Skin of body (tissue), 2 donors: Measurements from ENCODE around the gene SENP5. TPM values are rescaled to one million over a fixed set of nuclear protein-coding genes. Genes with fewer than 3 reads are reported as not detected.

Experiments
- DNase-seq: peaks from one replicate; lab custom pipeline; 2025; lab: John Stamatoyannopoulos, UW
- total RNA-seq: library from RNA; depleted of rRNA; stranded (reverse); fragments of >200 nt; gene quantifications from one replicate; pipeline ENCODE4 v1.2.3, GENCODE V29; 2014

SENP5 gene
- total RNA-seq, 1 donor from 2014 or later, result 42.5 TPM

- peak; percentile 10 for DNase-seq
Measured at GRCh38 chr3:196886144-196886543, 18.4 kb downstream of the SENP5 start.

GRCh38 chr3:196889844-196890708, 22.4 kb downstream of the SENP5 start:
- no peak for DNase-seq

- no peak for DNase-seq
Measured at GRCh38 chr3:196894557-196895295, 27.0 kb downstream of the SENP5 start.

- DNase-seq, result no peak
Measured at GRCh38 chr3:196896229-196896628, 28.5 kb downstream of the SENP5 start.

GRCh38 chr3:196901768-196902167, 34.0 kb downstream of the SENP5 start:
- DNase-seq, result no peak

- no peak for DNase-seq
Measured at GRCh38 chr3:196902296-196902695, 34.6 kb downstream of the SENP5 start.

GRCh38 chr3:196903740-196904139, 36.0 kb downstream of the SENP5 start:
- no peak for DNase-seq

GRCh38 chr3:196914866-196915265, 47.1 kb downstream of the SENP5 start:
- no peak for DNase-seq

GRCh38 chr3:196915375-196915774, 47.7 kb downstream of the SENP5 start:
- no peak for DNase-seq

- no peak for DNase-seq
Measured at GRCh38 chr3:196916221-196916620, 48.5 kb downstream of the SENP5 start.

GRCh38 chr3:196916995-196917394, 49.3 kb downstream of the SENP5 start:
- no peak for DNase-seq

- DNase-seq, result no peak
Measured at GRCh38 chr3:196918968-196919367, 51.2 kb downstream of the SENP5 start.

GRCh38 chr3:196920733-196921132, 53.0 kb downstream of the SENP5 start:
- no peak for DNase-seq

GRCh38 chr3:196927571-196928453, 60.1 kb downstream of the SENP5 start:
- no peak for DNase-seq

GRCh38 chr3:196931157-196931556, 63.4 kb downstream of the SENP5 start:
- DNase-seq, result no peak

GRCh38 chr3:196931828-196932587, 64.3 kb downstream of the SENP5 start:
- no peak for DNase-seq

- DNase-seq, result no peak
Measured at GRCh38 chr3:196932600-196932999, 64.9 kb downstream of the SENP5 start.

GRCh38 chr3:196936288-196936687, 68.6 kb downstream of the SENP5 start:
- no peak for DNase-seq

- DNase-seq, result no peak
Measured at GRCh38 chr3:196938124-196938523, 70.4 kb downstream of the SENP5 start.

- DNase-seq, result no peak
Measured at GRCh38 chr3:196938576-196938975, 70.9 kb downstream of the SENP5 start.

- DNase-seq, result peak; percentile 47
Measured at GRCh38 chr3:196941729-196942225, 74.1 kb downstream of the SENP5 start.
